Measurements from ENCODE around the gene DOK3. TPM values are rescaled to one million over a fixed set of nuclear protein-coding genes. Genes with fewer than 3 reads are reported as not detected.

DOK3 gene
- total RNA-seq, 1 experiment from 2014 or later, result 16.4 TPM

- H3K27me3 ChIP-seq (ENCODE audit: insufficient read depth, low read length), result peaks cover 4% of the 10 kb centered on the region; the same call in 1 of the 2 replicates
- no peak overlapping the region for H4K91ac ChIP-seq (ENCODE audit: insufficient read length, low read depth, low read length)
- Mint-ChIP-seq H3K4me1 (peaks cover 23 to 31% of the 10 kb centered on the region in 2 experiments), H3K27me3 (ENCODE audit: low read depth) (peaks cover 18% of the 10 kb centered on the region), H3K36me3 (ENCODE audit: insufficient read depth in 1 of 3, low read depth in 3 of 3) (peaks cover 18 to 46% (median 37%) of the 10 kb centered on the region in 3 experiments), H3K27ac (peak overlapping the region; percentile 65 to 97 (median 96); a peak in 6 of 7 replicates), H3K4me3 (peak overlapping the region; percentile 72 to 86), H3K9me3 (no peaks in the 10 kb centered on the region; a peak in 1 of 5 replicates)
- peak overlapping the region; percentile 66 for H3K9ac ChIP-seq (ENCODE audit: extremely low read depth, insufficient read length, low read length)
- peak overlapping the region; percentile 26 for H2BK120ac ChIP-seq (ENCODE audit: low read depth, low read length, poor library complexity, severe bottlenecking)
- no peak overlapping the region for H2BK20ac ChIP-seq (ENCODE audit: low read depth, low read length, poor library complexity, severe bottlenecking)
- H3K18ac ChIP-seq (ENCODE audit: insufficient read length, low read depth, low read length), result peak overlapping the region; percentile 92
- no peak overlapping the region for H3T11ph ChIP-seq (ENCODE audit: low read length)
- H2AK5ac ChIP-seq (ENCODE audit: insufficient read length, low read length), result no peak overlapping the region
- no CpG with 5 or more reads among the region's 76 CpGs for WGBS (ENCODE audit: extremely low coverage, insufficient read length, low lambda C conversion rate)
- H3K79me1 ChIP-seq (ENCODE audit: insufficient read depth, low read depth, low read length, poor library complexity, severe bottlenecking), result no peaks in the 10 kb centered on the region
- no peak overlapping the region for H3K56ac ChIP-seq (ENCODE audit: insufficient read length, low read depth, low read length)
- peak; percentile 95 for DNase-seq
- H3K4ac ChIP-seq (ENCODE audit: low read depth, low read length), result no peak overlapping the region; the same call in 1 of the 2 replicates
- H4K20me1 ChIP-seq (ENCODE audit: control insufficient read depth, insufficient read depth, insufficient read length), result no peaks in the 10 kb centered on the region
- peak overlapping the region; percentile 98 for H3K14ac ChIP-seq (ENCODE audit: insufficient read depth, low read length)
- H3K23ac ChIP-seq (ENCODE audit: insufficient read length, low read depth, low read length), result no peak overlapping the region
- no peak overlapping the region for H4K8ac ChIP-seq (replicated peaks; ENCODE audit: insufficient read length, low read depth, low read length)
- H3K4me1 ChIP-seq (ENCODE audit: insufficient read depth, low read length), result no peaks in the 10 kb centered on the region
- H2AFZ ChIP-seq (ENCODE audit: low read length), result no peak overlapping the region
- H4K5ac ChIP-seq (ENCODE audit: insufficient read length, low read depth, low read length), result no peak overlapping the region
- no peaks in the 10 kb centered on the region for H3K79me2 ChIP-seq (ENCODE audit: insufficient read depth, low read length)
- TF ChIP-seq, protein P1, sequence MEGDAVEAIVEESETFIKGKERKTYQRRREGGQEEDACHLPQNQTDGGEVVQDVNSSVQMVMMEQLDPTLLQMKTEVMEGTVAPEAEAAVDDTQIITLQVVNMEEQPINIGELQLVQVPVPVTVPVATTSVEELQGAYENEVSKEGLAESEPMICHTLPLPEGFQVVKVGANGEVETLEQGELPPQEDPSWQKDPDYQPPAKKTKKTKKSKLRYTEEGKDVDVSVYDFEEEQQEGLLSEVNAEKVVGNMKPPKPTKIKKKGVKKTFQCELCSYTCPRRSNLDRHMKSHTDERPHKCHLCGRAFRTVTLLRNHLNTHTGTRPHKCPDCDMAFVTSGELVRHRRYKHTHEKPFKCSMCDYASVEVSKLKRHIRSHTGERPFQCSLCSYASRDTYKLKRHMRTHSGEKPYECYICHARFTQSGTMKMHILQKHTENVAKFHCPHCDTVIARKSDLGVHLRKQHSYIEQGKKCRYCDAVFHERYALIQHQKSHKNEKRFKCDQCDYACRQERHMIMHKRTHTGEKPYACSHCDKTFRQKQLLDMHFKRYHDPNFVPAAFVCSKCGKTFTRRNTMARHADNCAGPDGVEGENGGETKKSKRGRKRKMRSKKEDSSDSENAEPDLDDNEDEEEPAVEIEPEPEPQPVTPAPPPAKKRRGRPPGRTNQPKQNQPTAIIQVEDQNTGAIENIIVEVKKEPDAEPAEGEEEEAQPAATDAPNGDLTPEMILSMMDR (conservative IDR thresholded peaks at IDR 0.05), result peak; percentile 98
- H3K9me3 ChIP-seq (ENCODE audit: control insufficient read depth, low read depth, low read length), result no peaks in the 10 kb centered on the region
- no peak overlapping the region for H2BK12ac ChIP-seq (ENCODE audit: insufficient read length, low read depth, low read length)
- peaks cover 14% of the 10 kb centered on the region for H3K23me2 ChIP-seq (ENCODE audit: insufficient read length, low read depth, low read length, poor library complexity, severe bottlenecking)
- no peak overlapping the region for H2BK5ac ChIP-seq (ENCODE audit: insufficient read length, low read length)
- H3K27ac ChIP-seq (ENCODE audit: insufficient read length, low read depth, low read length), result no peak overlapping the region
- peak overlapping the region; percentile 73 for H3K4me2 ChIP-seq (ENCODE audit: insufficient read depth, insufficient read length, low read length)
- no peak overlapping the region for H2BK15ac ChIP-seq (ENCODE audit: low read depth, low read length)
These were observed 53.7 kb downstream of the DOK3 start for GRCh38 chr5:177455661-177456590.
